HepG2 (cell line): Measurements from ENCODE around the gene ANKRD39. TPM values are rescaled to one million over a fixed set of nuclear protein-coding genes. Genes with fewer than 3 reads are reported as not detected.

Experiments
- ATAC-seq: fragments of 200-7000 bp; cut with Tn5 transposase; 3 replicates; pipeline ENCODE4 v1.9.1; 2020; ENCODE audit warnings: mild to moderate bottlenecking, moderate library complexity
- BruUV-seq: library from RNA; stranded (reverse); fragments of 400-500 nt; replicated peaks from 2 replicates; lab custom pipeline; 2021; lab: Mats Ljungman, UMichigan
- CTCF ChIA-PET: fragments of 300-600 bp; formaldehyde crosslinking; extraction: SDS; loops from one replicate; lab custom pipeline; 2021; ENCODE audit warnings: low total read pairs, inconsistent platforms, low intra/inter-chr PET ratio; lab: Yijun Ruan, JAX
- POLR2A ChIA-PET: fragments of 350-600 bp; sonication (Branson Sonifier 250); formaldehyde crosslinking; loops from one replicate; lab custom pipeline; 2020; ENCODE audit warnings: antibody characterized with exemption, inconsistent platforms; lab: Yijun Ruan, JAX
- DNase-seq: peaks from one replicate; pipeline ENCODE4 v3.0.0-alpha.2; 2015; ENCODE audit warnings: low spot score
- FAIRE-seq: peaks from 3 replicates; lab custom pipeline; 2011; peaks lifted over from hg19 to GRCh38; lab: Jason Lieb, UNC
- H2AFZ ChIP-seq: one replicate; pipeline ENCODE4 v1.6.1; 2011; ENCODE audit warnings: low read length, inconsistent platforms
- H3K27ac ChIP-seq: fragments of 300-600 bp; 3 replicates; pipeline ENCODE4 v1.8.0; 2011; ENCODE audit warnings: mixed run types, mild to moderate bottlenecking, mixed read lengths, low read length, inconsistent platforms; ENCODE audit not compliant: insufficient read depth; ENCODE audit errors: extremely low read length
- H3K27me3 ChIP-seq, 2 experiments: fragments of 200-600 bp in 1 of 2; 2 replicates in 1 of 2; 3 replicates in 1 of 2; pipeline versions ENCODE4 v1.6.0 to v1.8.0; 2011; ENCODE audit warnings: low read length in 2 of 2, mild to moderate bottlenecking in 2 of 2, moderate library complexity in 2 of 2, inconsistent platforms in 1 of 2; ENCODE audit not compliant: insufficient read depth in 2 of 2, control insufficient read depth in 1 of 2
- H3K36me3 ChIP-seq, 2 experiments: fragments of 200-600 bp in 1 of 2; replicated peaks in 1 of 2; 2 replicates in 1 of 2; 3 replicates in 1 of 2; pipeline versions ENCODE4 v1.5.1 to v1.8.0; 2011; ENCODE audit warnings: low read length in 2 of 2, inconsistent platforms in 1 of 2; ENCODE audit not compliant: insufficient read depth in 2 of 2, control insufficient read depth in 1 of 2
- H3K4me1 ChIP-seq: 2 replicates; pipeline ENCODE4 v1.5.1; 2012; ENCODE audit warnings: low read length, inconsistent platforms; ENCODE audit not compliant: insufficient read depth
- H3K4me2 ChIP-seq: 2 replicates; pipeline ENCODE4 v1.6.0; 2011; ENCODE audit warnings: low read depth, low read length, inconsistent platforms
- H3K4me3 ChIP-seq, 3 experiments: fragments of 200-600 bp in 1 of 3; sonication (generic), shearing (Covaris generic) in 1 of 3; replicated peaks in 1 of 3; 2 replicates each; pipeline ENCODE4 v1.5.1; 2011 to 2016; ENCODE audit warnings: low read length in 3 of 3, inconsistent platforms in 2 of 3, low read depth in 2 of 3, mild to moderate bottlenecking in 2 of 3, control low read depth in 1 of 3, mixed read lengths in 1 of 3; ENCODE audit not compliant: insufficient read depth in 1 of 3
- H3K79me2 ChIP-seq: one replicate; pipeline ENCODE4 v1.6.1; 2011; ENCODE audit warnings: low read length, inconsistent platforms; ENCODE audit not compliant: insufficient read depth
- H3K9ac ChIP-seq: 2 replicates; pipeline ENCODE4 v1.6.0; 2011; ENCODE audit warnings: mild to moderate bottlenecking, low read depth, low read length, inconsistent platforms; ENCODE audit not compliant: insufficient read depth
- H3K9me3 ChIP-seq: 2 replicates; pipeline ENCODE4 v1.5.1; 2012; ENCODE audit warnings: mild to moderate bottlenecking, low read length
- H4K20me1 ChIP-seq: 2 replicates; pipeline ENCODE4 v1.6.0; 2011; ENCODE audit warnings: inconsistent platforms, mild to moderate bottlenecking, low read length, moderate library complexity; ENCODE audit not compliant: insufficient read depth
- AHR ChIP-seq: IDR thresholded peaks from 2 replicates; pipeline ENCODE4 v1.6.1; 2018; ENCODE audit warnings: missing genetic modification reagents, missing compliant biosample characterization
- PPARG ChIP-seq: conservative IDR thresholded peaks from 2 replicates; pipeline ENCODE4 v1.6.1; 2016; ENCODE audit warnings: missing biosample characterization, missing genetic modification reagents
- SRF ChIP-seq: IDR thresholded peaks from 2 replicates; pipeline ENCODE4 v1.6.1; 2011; ENCODE audit warnings: mild to moderate bottlenecking, low read depth, low read length, moderate library complexity
- STAG1 ChIP-seq: sonication (generic); formaldehyde crosslinking; IDR thresholded peaks from 2 replicates; pipeline ENCODE4 v1.4.0; 2020; ENCODE audit warnings: missing genetic modification reagents
- TOPORS ChIP-seq: sonication (generic); formaldehyde crosslinking; IDR thresholded peaks from 2 replicates; pipeline ENCODE4 v1.8.0; 2023; ENCODE audit warnings: mild to moderate bottlenecking, missing genetic modification reagents
- ZMAT5 ChIP-seq: sonication (generic); formaldehyde crosslinking; IDR thresholded peaks from 2 replicates; pipeline ENCODE4 v1.5.0; 2020; ENCODE audit warnings: mild to moderate bottlenecking, low read depth, missing genetic modification reagents, borderline replicate concordance
- ZNF768 ChIP-seq: sonication (generic); formaldehyde crosslinking; IDR thresholded peaks from 2 replicates; pipeline ENCODE4 v1.4.0; 2020; ENCODE audit warnings: missing genetic modification reagents
- ZNF782 ChIP-seq: sonication (generic); formaldehyde crosslinking; IDR thresholded peaks from 2 replicates; pipeline ENCODE4 v1.4.0; 2020; ENCODE audit warnings: missing genetic modification reagents, mild to moderate bottlenecking, borderline replicate concordance
- WGBS: methylation state at CpG from one replicate; pipeline ENCODE4 v1.1.6; 2017; ENCODE audit warnings: low lambda C conversion rate; 5-methylcytosine and 5-hydroxymethylcytosine counted together
- in situ Hi-C: cut with HindIII; loops from 2 replicates; pipeline ENCODE4 v1.10.0; 2017; ENCODE audit warnings: low pct_unique_long_range_greater_than_20kb; ENCODE audit not compliant: extremely low pct_ligation_motif_present
- intact Hi-C: fragments of 100-400 bp; cut with micrococcal nuclease; formaldehyde crosslinking; loops from one replicate; pipeline ENCODE4 v1.10.0; 2022; ENCODE audit not compliant: unreplicated experiment
- polyA plus RNA-seq, 8 experiments: library from polyadenylated mRNA; depleted of rRNA in 3 of 8; stranded (reverse) in 7 of 8; unstranded in 1 of 8; fragments of >200 nt; fragmentation: Illumina TruSeq in 4 of 8; extraction: Trizol in 4 of 8; gene quantifications; 2 replicates each; pipeline versions ENCODE4 v1.2.1 to v1.2.3, GENCODE V29; 2011 to 2016; ENCODE audit warnings: low read depth in 4 of 8, missing spikeins in 1 of 8, mixed read lengths in 1 of 8; ENCODE audit not compliant: insufficient read depth in 1 of 8
- total RNA-seq, 5 experiments: library from RNA; depleted of rRNA; stranded (reverse); fragments of >200 nt; fragmentation: Illumina TruSeq; extraction: Trizol; gene quantifications; 2 replicates each; pipeline ENCODE4 v1.2.3, GENCODE V29; 2016; ENCODE audit warnings: low read depth in 1 of 5
- TF ChIP-seq, protein P1 (sequence below), 2 experiments: IDR thresholded peaks; 2 replicates each; pipeline ENCODE4 v1.6.1; 2011 to 2012; ENCODE audit warnings: low read length in 2 of 2, borderline replicate concordance in 1 of 2, low read depth in 1 of 2, mild to moderate bottlenecking in 1 of 2, moderate library complexity in 1 of 2

The ANKRD39 gene
- total and polyA plus RNA-seq, 2 of the 13 experiments (the other 11 are each of a cell fraction or from before 2014, with no cell fraction given) = 23.2 to 24.8 TPM

GRCh38 chr2:96809216-96809882 lies 48.5 kb downstream of the ANKRD39 start:
- TF ChIP-seq PPARG (CRISPR knock-in tag) (0 out of 2 replicates have a peak, but pooled peaks have one; percentile 6), AHR (no peak), STAG1 (CRISPR knock-in tag) (no peak), ZNF782 (CRISPR knock-in tag) (no peak), SRF (no peak), ZMAT5 (no peak), TOPORS (no peak), ZNF768 (CRISPR knock-in tag) (peak; percentile 27; the same call in 1 of the 2 replicates)
- TF ChIP-seq, protein P1, sequence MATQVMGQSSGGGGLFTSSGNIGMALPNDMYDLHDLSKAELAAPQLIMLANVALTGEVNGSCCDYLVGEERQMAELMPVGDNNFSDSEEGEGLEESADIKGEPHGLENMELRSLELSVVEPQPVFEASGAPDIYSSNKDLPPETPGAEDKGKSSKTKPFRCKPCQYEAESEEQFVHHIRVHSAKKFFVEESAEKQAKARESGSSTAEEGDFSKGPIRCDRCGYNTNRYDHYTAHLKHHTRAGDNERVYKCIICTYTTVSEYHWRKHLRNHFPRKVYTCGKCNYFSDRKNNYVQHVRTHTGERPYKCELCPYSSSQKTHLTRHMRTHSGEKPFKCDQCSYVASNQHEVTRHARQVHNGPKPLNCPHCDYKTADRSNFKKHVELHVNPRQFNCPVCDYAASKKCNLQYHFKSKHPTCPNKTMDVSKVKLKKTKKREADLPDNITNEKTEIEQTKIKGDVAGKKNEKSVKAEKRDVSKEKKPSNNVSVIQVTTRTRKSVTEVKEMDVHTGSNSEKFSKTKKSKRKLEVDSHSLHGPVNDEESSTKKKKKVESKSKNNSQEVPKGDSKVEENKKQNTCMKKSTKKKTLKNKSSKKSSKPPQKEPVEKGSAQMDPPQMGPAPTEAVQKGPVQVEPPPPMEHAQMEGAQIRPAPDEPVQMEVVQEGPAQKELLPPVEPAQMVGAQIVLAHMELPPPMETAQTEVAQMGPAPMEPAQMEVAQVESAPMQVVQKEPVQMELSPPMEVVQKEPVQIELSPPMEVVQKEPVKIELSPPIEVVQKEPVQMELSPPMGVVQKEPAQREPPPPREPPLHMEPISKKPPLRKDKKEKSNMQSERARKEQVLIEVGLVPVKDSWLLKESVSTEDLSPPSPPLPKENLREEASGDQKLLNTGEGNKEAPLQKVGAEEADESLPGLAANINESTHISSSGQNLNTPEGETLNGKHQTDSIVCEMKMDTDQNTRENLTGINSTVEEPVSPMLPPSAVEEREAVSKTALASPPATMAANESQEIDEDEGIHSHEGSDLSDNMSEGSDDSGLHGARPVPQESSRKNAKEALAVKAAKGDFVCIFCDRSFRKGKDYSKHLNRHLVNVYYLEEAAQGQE (IDR thresholded peaks at IDR 0.05; ENCODE audit: borderline replicate concordance in 1 of 2, low read depth in 1 of 2, low read length in 2 of 2) = peak in 1 of 2 experiments; percentile 11; a peak in 1 of 4 replicates
- no peak for FAIRE-seq

More at GRCh38 chr2:96809216-96809882, 48.5 kb downstream of the ANKRD39 start:
- no TSS peak for BruUV-seq
- DNase-seq = no peak
- no peaks in the 10 kb centered on the region for H3K36me3 ChIP-seq
- no peaks in the 10 kb centered on the region for H3K27me3 ChIP-seq
- no peaks in the 10 kb centered on the region for H3K79me2 ChIP-seq
- H2AFZ ChIP-seq = no peak overlapping the region
- ATAC-seq = no peak
- in situ Hi-C loops (no loop called here), intact Hi-C loops (no loop called here)
- H3K27ac ChIP-seq = peak overlapping the region; percentile 69
- H3K4me2 ChIP-seq = 0 out of 2 replicates have a peak overlapping the region, but pooled peaks have one; percentile 70
- ChIA-PET CTCF (no interaction called here), POLR2A (interaction anchor here (1.0 to 2.3 kb wide), 5 partner anchors 10 to 49 kb away, joined by 3 to 17 read pairs (median 5); partner anchors contain the start of gene ANKRD39)
- H3K4me1 ChIP-seq = peaks cover 80% of the 10 kb centered on the region
- H3K4me3 ChIP-seq = no peak overlapping the region
- H3K9me3 ChIP-seq = no peaks in the 10 kb centered on the region
- WGBS = 96% methylated on average over 13 of the region's 13 CpGs
- no peak overlapping the region for H3K9ac ChIP-seq
- H4K20me1 ChIP-seq = no peaks in the 10 kb centered on the region
